PC-9 (cell line): ENCODE data around the gene ANTXR2.

ENCODE experiments used
- CTCF ChIP-seq: fragments of 200-600 bp; sonication (generic); conservative IDR thresholded peaks from 2 replicates; pipeline ENCODE4 v1.6.1; 2017; ENCODE audit warnings: mixed run types, antibody characterized with exemption, mild to moderate bottlenecking, moderate library complexity
- EZH2 ChIP-seq: fragments of 200-600 bp; sonication (generic); IDR thresholded peaks from 2 replicates; pipeline ENCODE4 v1.8.0; 2017; ENCODE audit warnings: antibody characterized with exemption, low read depth

- TF ChIP-seq CTCF (no peak), EZH2 (no peak)
Observed at GRCh38 chr4:79881407-79881806, 191.6 kb downstream of the ANTXR2 start.
